ENCODE results near the gene UPF2. TPM values are rescaled to one million over a fixed set of nuclear protein-coding genes. Genes with fewer than 3 reads are reported as not detected.
"Not testable (repeated sequence)": the region's sequence is repeated elsewhere in the genome, so short reads cannot be mapped to it uniquely, and the experiment has no call there.

Gene UPF2
- total and polyA plus RNA-seq, 2 of the 13 experiments (the other 11 are each of a cell fraction or from before 2014, with no cell fraction given): 6.2 to 14.5 TPM

DNA sequence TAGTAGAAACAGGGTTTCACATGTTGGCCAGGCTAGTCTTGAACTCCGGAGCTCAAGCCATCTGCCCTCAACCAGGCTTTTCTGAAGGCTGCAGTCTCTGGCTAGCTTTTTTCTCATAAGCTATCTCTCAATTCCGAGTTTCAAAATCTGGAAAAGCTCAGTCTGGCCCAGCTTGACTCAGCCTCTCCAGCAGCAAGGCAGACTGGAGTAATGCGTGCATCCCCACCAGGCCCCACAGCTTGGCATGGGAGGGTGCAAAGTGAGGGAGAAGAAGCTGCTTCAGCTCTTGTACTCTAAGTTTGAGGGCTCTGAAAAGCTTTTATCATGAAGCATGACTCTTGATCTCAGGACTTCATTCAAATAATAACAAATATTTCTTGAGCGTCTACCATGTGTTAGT, 30.9 kb upstream of the UPF2 start:
- intact Hi-C loops (cut with micrococcal nuclease; ENCODE audit: unreplicated experiment): no loop called here
- peaks cover 27% of the 10 kb centered on the region for H3K4me1 ChIP-seq (ENCODE audit: insufficient read depth, low read length)
- no peaks in the 10 kb centered on the region for H3K27me3 ChIP-seq (ENCODE audit: control insufficient read depth in 1 of 2, insufficient read depth in 2 of 2, low read length in 2 of 2)
- H3K27ac ChIP-seq (ENCODE audit: extremely low read length, insufficient read depth, low read length): no peak overlapping the region
- no peak for TF ChIP-seq ARNT2 (CRISPR knock-in tag; IDR thresholded peaks at IDR 0.05; ENCODE audit: low read depth)
- TF ChIP-seq PITX1 (CRISPR knock-in tag; IDR thresholded peaks at IDR 0.05): no peak
- TF ChIP-seq, protein P1, sequence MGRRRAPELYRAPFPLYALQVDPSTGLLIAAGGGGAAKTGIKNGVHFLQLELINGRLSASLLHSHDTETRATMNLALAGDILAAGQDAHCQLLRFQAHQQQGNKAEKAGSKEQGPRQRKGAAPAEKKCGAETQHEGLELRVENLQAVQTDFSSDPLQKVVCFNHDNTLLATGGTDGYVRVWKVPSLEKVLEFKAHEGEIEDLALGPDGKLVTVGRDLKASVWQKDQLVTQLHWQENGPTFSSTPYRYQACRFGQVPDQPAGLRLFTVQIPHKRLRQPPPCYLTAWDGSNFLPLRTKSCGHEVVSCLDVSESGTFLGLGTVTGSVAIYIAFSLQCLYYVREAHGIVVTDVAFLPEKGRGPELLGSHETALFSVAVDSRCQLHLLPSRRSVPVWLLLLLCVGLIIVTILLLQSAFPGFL (CRISPR knock-in tag; IDR thresholded peaks at IDR 0.05): no peak
- no peak for TF ChIP-seq ZBTB3 (CRISPR knock-in tag; IDR thresholded peaks at IDR 0.05; ENCODE audit: borderline replicate concordance, low read depth)
- no peak for TF ChIP-seq SMAD9 (CRISPR knock-in tag; IDR thresholded peaks at IDR 0.05)
- no peak for ATAC-seq
- H4K20me1 ChIP-seq (ENCODE audit: insufficient read depth, low read length): no peaks in the 10 kb centered on the region
- H2AFZ ChIP-seq (ENCODE audit: low read length): no peak overlapping the region
- CTCF ChIA-PET (ENCODE audit: low intra/inter-chr PET ratio, low total read pairs): no interaction called here
- no peak for FAIRE-seq
- no peak for DNase-seq (ENCODE audit: low spot score)
- H3K36me3 ChIP-seq (replicated peaks in 1 of 2; ENCODE audit: control insufficient read depth in 1 of 2, insufficient read depth in 2 of 2, low read length in 2 of 2): no peaks in the 10 kb centered on the region
- no peak overlapping the region for H3K4me2 ChIP-seq (ENCODE audit: low read depth, low read length)
- no peak overlapping the region for H3K4me3 ChIP-seq (replicated peaks in 1 of 3; ENCODE audit: insufficient read depth in 1 of 3, low read depth in 2 of 3, low read length in 3 of 3)
- H3K9ac ChIP-seq (ENCODE audit: insufficient read depth, low read depth, low read length): no peak overlapping the region
- in situ Hi-C loops (cut with HindIII; ENCODE audit: extremely low pct_ligation_motif_present, low pct_unique_long_range_greater_than_20kb): no loop called here
- POLR2A ChIA-PET: no interaction called here
- 91% methylated on average over 4 of the region's 4 CpGs for WGBS (ENCODE audit: low lambda C conversion rate)
- peaks cover 3% of the 10 kb centered on the region for H3K79me2 ChIP-seq (ENCODE audit: insufficient read depth, low read length)
- BruUV-seq (replicated peaks): no TSS peak
- no peaks in the 10 kb centered on the region for H3K9me3 ChIP-seq (ENCODE audit: low read length)

DNA sequence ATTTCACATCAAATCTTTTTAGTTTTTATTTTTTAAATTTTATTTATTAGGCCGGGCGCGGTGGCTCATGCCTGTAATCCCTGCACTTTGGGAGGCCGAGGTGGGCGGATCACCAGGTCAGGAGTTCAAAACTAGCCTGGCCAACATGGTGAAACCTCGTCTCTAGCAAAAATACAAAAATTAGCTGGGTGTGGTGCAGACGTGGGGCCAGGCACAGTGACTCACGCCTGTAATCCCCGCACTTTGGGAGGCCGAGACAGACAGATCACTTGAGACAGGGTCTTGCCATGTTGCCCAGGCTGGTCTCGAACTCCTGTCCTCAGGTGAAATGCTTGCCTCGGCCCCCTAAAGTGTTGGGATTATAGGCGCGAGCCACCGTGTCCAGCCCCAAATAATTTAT, 28.8 kb upstream of the UPF2 start:
- intact Hi-C loops (cut with micrococcal nuclease; ENCODE audit: unreplicated experiment); H3K4me3 ChIP-seq (replicated peaks in 1 of 3; ENCODE audit: insufficient read depth in 1 of 3, low read depth in 2 of 3, low read length in 3 of 3); H4K20me1 ChIP-seq (ENCODE audit: insufficient read depth, low read length); H3K36me3 ChIP-seq (replicated peaks in 1 of 2; ENCODE audit: control insufficient read depth in 1 of 2, insufficient read depth in 2 of 2, low read length in 2 of 2); in situ Hi-C loops (cut with HindIII; ENCODE audit: extremely low pct_ligation_motif_present, low pct_unique_long_range_greater_than_20kb); CTCF ChIA-PET (ENCODE audit: low intra/inter-chr PET ratio, low total read pairs); H3K4me2 ChIP-seq (ENCODE audit: low read depth, low read length); DNase-seq (ENCODE audit: low spot score); ATAC-seq; H2AFZ ChIP-seq (ENCODE audit: low read length); FAIRE-seq; POLR2A ChIA-PET; H3K79me2 ChIP-seq (ENCODE audit: insufficient read depth, low read length); H3K9me3 ChIP-seq (ENCODE audit: low read length); H3K9ac ChIP-seq (ENCODE audit: insufficient read depth, low read depth, low read length); BruUV-seq (replicated peaks); H3K27ac ChIP-seq (ENCODE audit: extremely low read length, insufficient read depth, low read length); H3K27me3 ChIP-seq (ENCODE audit: control insufficient read depth in 1 of 2, insufficient read depth in 2 of 2, low read length in 2 of 2): not testable (repeated sequence)
- H3K4me1 ChIP-seq (ENCODE audit: insufficient read depth, low read length): peaks cover 40% of the 10 kb centered on the region
- 98% methylated on average over 15 of the region's 15 CpGs for WGBS (ENCODE audit: low lambda C conversion rate)
